Loucy (cell line): Measurements from ENCODE around the gene LAPTM5.

Experiments used
- H2AFZ ChIP-seq: fragments of 200-600 bp; sonication (generic); 2 replicates; pipeline ENCODE4 v1.6.0; 2016; ENCODE audit warnings: antibody characterized with exemption, mild to moderate bottlenecking, low read length, moderate library complexity
- H3F3A ChIP-seq: fragments of 200-600 bp; 2 replicates; pipeline ENCODE4 v1.6.0; 2016; ENCODE audit warnings: antibody characterized with exemption, low read depth, mild to moderate bottlenecking
- H3K27me3 ChIP-seq: fragments of 200-600 bp; sonication (generic); 2 replicates; pipeline ENCODE4 v1.6.1; 2014; ENCODE audit warnings: low read length, mild to moderate bottlenecking; ENCODE audit not compliant: insufficient read depth, poor library complexity, severe bottlenecking
- H3K36me3 ChIP-seq: fragments of 200-600 bp; sonication (generic); 2 replicates; pipeline ENCODE4 v1.6.1; 2016; ENCODE audit warnings: low read length; ENCODE audit not compliant: insufficient read depth
- H3K4me1 ChIP-seq: fragments of 200-600 bp; sonication (generic); 2 replicates; pipeline ENCODE4 v1.5.1; 2014; ENCODE audit warnings: low read length, mild to moderate bottlenecking; ENCODE audit not compliant: insufficient read depth, poor library complexity, severe bottlenecking
- H3K4me2 ChIP-seq: fragments of 200-600 bp; sonication (generic); 2 replicates; pipeline ENCODE4 v1.6.0; 2014; ENCODE audit warnings: antibody characterized with exemption, low read length, low read depth, mild to moderate bottlenecking; ENCODE audit not compliant: poor library complexity, severe bottlenecking
- H3K4me3 ChIP-seq: fragments of 200-600 bp; sonication (generic); 2 replicates; pipeline ENCODE4 v1.5.1; 2014; ENCODE audit warnings: low read length, mild to moderate bottlenecking, mixed read lengths; ENCODE audit not compliant: poor library complexity, severe bottlenecking
- H3K79me2 ChIP-seq: fragments of 200-600 bp; sonication (generic); 2 replicates; pipeline ENCODE4 v1.6.1; 2014; ENCODE audit warnings: low read length; ENCODE audit not compliant: insufficient read depth
- H3K9ac ChIP-seq: fragments of 200-600 bp; sonication (generic); 2 replicates; pipeline ENCODE4 v1.6.0; 2014; ENCODE audit warnings: mild to moderate bottlenecking, low read depth, low read length, moderate library complexity; ENCODE audit not compliant: poor library complexity, severe bottlenecking
- H3K9me2 ChIP-seq: fragments of 200-600 bp; sonication (generic); replicated peaks from 2 replicates; pipeline ENCODE4 v1.6.1; 2016; ENCODE audit warnings: low read depth, low read length, mixed read lengths
- H3K9me3 ChIP-seq: fragments of 200-600 bp; sonication (generic); 2 replicates; pipeline ENCODE4 v1.6.1; 2014; ENCODE audit warnings: mild to moderate bottlenecking, antibody characterized with exemption, low read length, low read depth; ENCODE audit not compliant: insufficient read depth
- H4K20me1 ChIP-seq: fragments of 200-600 bp; sonication (generic); 2 replicates; pipeline ENCODE4 v1.6.0; 2014; ENCODE audit warnings: antibody characterized with exemption, low read length, mild to moderate bottlenecking; ENCODE audit not compliant: insufficient read depth, poor library complexity, severe bottlenecking
- EZH2phosphoT487 ChIP-seq: fragments of 200-600 bp; IDR thresholded peaks from 2 replicates; pipeline ENCODE4 v1.6.1; 2018; ENCODE audit warnings: antibody characterized with exemption, mild to moderate bottlenecking, moderate library complexity, borderline replicate concordance
- TF ChIP-seq, protein P1 (sequence below): fragments of 200-600 bp; sonication (generic); conservative IDR thresholded peaks from 2 replicates; pipeline ENCODE4 v1.5.1; 2014; ENCODE audit warnings: mild to moderate bottlenecking, antibody characterized with exemption, low read length

The LAPTM5 gene

GRCh38 chr1:30781906-30782305 is 24.3 kb upstream of the LAPTM5 start:
- Histone ChIP-seq H4K20me1 (no peaks in the 10 kb centered on the region), H3K79me2 (no peaks in the 10 kb centered on the region), H3K36me3 (no peaks in the 10 kb centered on the region), H2AFZ (no peak overlapping the region), H3K9ac (no peak overlapping the region), H3K9me3 (no peaks in the 10 kb centered on the region), H3K4me3 (no peak overlapping the region), H3K4me2 (no peak overlapping the region), H3K9me2 (no peaks in the 10 kb centered on the region), H3F3A (no peaks in the 10 kb centered on the region), H3K4me1 (peaks cover 5% of the 10 kb centered on the region), H3K27me3 (no peaks in the 10 kb centered on the region)
- no peak for TF ChIP-seq EZH2phosphoT487
- TF ChIP-seq, protein P1, sequence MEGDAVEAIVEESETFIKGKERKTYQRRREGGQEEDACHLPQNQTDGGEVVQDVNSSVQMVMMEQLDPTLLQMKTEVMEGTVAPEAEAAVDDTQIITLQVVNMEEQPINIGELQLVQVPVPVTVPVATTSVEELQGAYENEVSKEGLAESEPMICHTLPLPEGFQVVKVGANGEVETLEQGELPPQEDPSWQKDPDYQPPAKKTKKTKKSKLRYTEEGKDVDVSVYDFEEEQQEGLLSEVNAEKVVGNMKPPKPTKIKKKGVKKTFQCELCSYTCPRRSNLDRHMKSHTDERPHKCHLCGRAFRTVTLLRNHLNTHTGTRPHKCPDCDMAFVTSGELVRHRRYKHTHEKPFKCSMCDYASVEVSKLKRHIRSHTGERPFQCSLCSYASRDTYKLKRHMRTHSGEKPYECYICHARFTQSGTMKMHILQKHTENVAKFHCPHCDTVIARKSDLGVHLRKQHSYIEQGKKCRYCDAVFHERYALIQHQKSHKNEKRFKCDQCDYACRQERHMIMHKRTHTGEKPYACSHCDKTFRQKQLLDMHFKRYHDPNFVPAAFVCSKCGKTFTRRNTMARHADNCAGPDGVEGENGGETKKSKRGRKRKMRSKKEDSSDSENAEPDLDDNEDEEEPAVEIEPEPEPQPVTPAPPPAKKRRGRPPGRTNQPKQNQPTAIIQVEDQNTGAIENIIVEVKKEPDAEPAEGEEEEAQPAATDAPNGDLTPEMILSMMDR = no peak

DNA sequence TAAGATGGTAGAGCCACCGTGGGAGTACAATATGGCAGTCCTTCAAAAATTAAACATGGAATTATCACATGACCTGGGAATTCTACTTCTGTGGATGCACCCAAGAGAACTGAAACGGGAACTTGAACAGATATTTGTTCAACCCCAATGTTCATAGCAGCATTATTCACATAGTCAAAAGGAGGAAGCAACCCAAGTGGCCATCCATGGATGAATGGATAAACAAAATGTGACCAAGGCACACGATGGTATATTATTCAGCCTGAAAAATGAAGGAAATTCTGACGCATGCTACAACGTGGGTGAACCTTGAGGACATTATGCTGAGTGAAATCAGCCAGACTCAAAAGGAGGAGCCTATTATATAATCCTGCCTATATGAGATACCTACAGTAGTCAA is 22.8 kb upstream of the LAPTM5 start:
- TF ChIP-seq, protein P1 = no peak
- Histone ChIP-seq H3K79me2 (no peaks in the 10 kb centered on the region), H3K9ac (no peak overlapping the region), H3K4me2 (no peak overlapping the region), H3K9me2 (no peaks in the 10 kb centered on the region), H3F3A (no peaks in the 10 kb centered on the region), H3K4me3 (no peak overlapping the region), H3K9me3 (no peaks in the 10 kb centered on the region), H2AFZ (no peak overlapping the region), H3K36me3 (no peaks in the 10 kb centered on the region), H3K27me3 (no peaks in the 10 kb centered on the region), H3K4me1 (peaks cover 5% of the 10 kb centered on the region), H4K20me1 (no peaks in the 10 kb centered on the region)

- Histone ChIP-seq H3K9me2 (no peaks in the 10 kb centered on the region), H3K27me3 (no peaks in the 10 kb centered on the region), H3K4me2 (no peak overlapping the region), H3K9me3 (no peaks in the 10 kb centered on the region), H4K20me1 (no peaks in the 10 kb centered on the region), H3K9ac (no peak overlapping the region), H3K4me3 (no peak overlapping the region), H3K36me3 (no peaks in the 10 kb centered on the region), H3K79me2 (no peaks in the 10 kb centered on the region), H3F3A (no peaks in the 10 kb centered on the region), H3K4me1 (peaks cover 5% of the 10 kb centered on the region), H2AFZ (no peak overlapping the region)
- TF ChIP-seq, protein P1 = peak; percentile 97
- no peak for TF ChIP-seq EZH2phosphoT487
These were observed 21.9 kb upstream of the LAPTM5 start for GRCh38 chr1:30779294-30780071.
